Neural progenitor cell (in vitro differentiated cells): ENCODE measurements around the gene AP4E1. TPM values are rescaled to one million over a fixed set of nuclear protein-coding genes. Genes with fewer than 3 reads are reported as not detected.

ENCODE experiments used
- DNase-seq: peaks from one replicate; pipeline ENCODE4 v3.0.0-alpha.2; 2016; ENCODE audit warnings: low spot score
- H2AFZ ChIP-seq: fragments of 200-600 bp; sonication (generic); replicated peaks from 2 replicates; pipeline ENCODE4 v1.6.1; 2016; ENCODE audit warnings: antibody characterized with exemption
- H3F3A ChIP-seq: fragments of 200-600 bp; sonication (generic); 2 replicates; pipeline ENCODE4 v1.6.1; 2016; ENCODE audit warnings: antibody characterized with exemption, low read depth
- H3K27ac ChIP-seq: fragments of 200-600 bp; sonication (generic); 2 replicates; pipeline ENCODE4 v1.5.1; 2016; ENCODE audit warnings: mild to moderate bottlenecking
- H3K27me3 ChIP-seq: fragments of 200-600 bp; sonication (generic); 2 replicates; pipeline ENCODE4 v1.6.1; 2016; ENCODE audit warnings: mild to moderate bottlenecking, moderate library complexity
- H3K36me3 ChIP-seq: fragments of 200-600 bp; sonication (generic); 2 replicates; pipeline ENCODE4 v1.5.1; 2016
- H3K4me1 ChIP-seq: fragments of 200-600 bp; sonication (generic); 2 replicates; pipeline ENCODE4 v1.6.1; 2016; ENCODE audit warnings: mixed run types
- H3K4me2 ChIP-seq: fragments of 200-600 bp; sonication (generic); 2 replicates; pipeline ENCODE4 v1.6.1; 2016
- H3K4me3 ChIP-seq: fragments of 200-600 bp; sonication (generic); 2 replicates; pipeline ENCODE4 v1.5.1; 2016
- H3K79me2 ChIP-seq: fragments of 200-600 bp; sonication (generic); 2 replicates; pipeline ENCODE4 v1.6.1; 2016; ENCODE audit warnings: low read depth
- H3K9ac ChIP-seq: fragments of 200-600 bp; sonication (generic); 2 replicates; pipeline ENCODE4 v1.6.1; 2016
- H3K9me3 ChIP-seq: fragments of 200-600 bp; sonication (generic); 2 replicates; pipeline ENCODE4 v1.5.1; 2016; ENCODE audit warnings: low read depth
- H4K20me1 ChIP-seq: fragments of 200-600 bp; sonication (generic); 2 replicates; pipeline ENCODE4 v1.6.1; 2016; ENCODE audit warnings: low read depth
- H3K27ac Mint-ChIP-seq: 3 replicates; pipeline ENCODE4 v1.8.0; 2021; ENCODE audit warnings: mixed read lengths
- H3K27me3 Mint-ChIP-seq: 2 replicates; pipeline ENCODE4 v1.8.0; 2022; ENCODE audit warnings: low read depth, mild to moderate bottlenecking, inconsistent platforms, moderate library complexity, mixed read lengths; ENCODE audit not compliant: insufficient read depth
- H3K36me3 Mint-ChIP-seq: 3 replicates; pipeline ENCODE4 v1.8.0; 2021; ENCODE audit warnings: mixed read lengths
- H3K4me1 Mint-ChIP-seq: 3 replicates; pipeline ENCODE4 v1.8.0; 2021; ENCODE audit warnings: mixed read lengths
- H3K4me3 Mint-ChIP-seq: 3 replicates; pipeline ENCODE4 v1.8.0; 2021; ENCODE audit warnings: mild to moderate bottlenecking, moderate library complexity, mixed read lengths
- H3K9me3 Mint-ChIP-seq: 3 replicates; pipeline ENCODE4 v1.8.0; 2020; ENCODE audit warnings: mixed read lengths
- CTCF ChIP-seq: fragments of 200-600 bp; sonication (generic); IDR thresholded peaks from 2 replicates; pipeline ENCODE4 v1.5.1; 2017; ENCODE audit warnings: antibody characterized with exemption, mild to moderate bottlenecking
- EZH2 ChIP-seq: fragments of 200-600 bp; sonication (generic); IDR thresholded peaks from 2 replicates; pipeline ENCODE4 v1.6.1; 2017; ENCODE audit warnings: antibody characterized with exemption, mild to moderate bottlenecking, moderate library complexity
- EZH2phosphoT487 ChIP-seq: fragments of 200-600 bp; sonication (generic); IDR thresholded peaks from 2 replicates; pipeline ENCODE4 v1.6.1; 2017; ENCODE audit warnings: antibody characterized with exemption
- total RNA-seq: library from RNA; depleted of rRNA; stranded (reverse); fragments of >200 nt; gene quantifications from 2 replicates; pipeline ENCODE4 v1.2.3, GENCODE V29; 2015; ENCODE audit warnings: low replicate concordance

AP4E1 gene
- total RNA-seq, 1 donor from 2014 or later: 14.0 TPM

GRCh38 chr15:51038974-51039319 is 130.5 kb downstream of the AP4E1 start:
- Histone ChIP-seq H3K79me2 (peaks cover 12% of the 10 kb centered on the region), H3K9me3 (no peaks in the 10 kb centered on the region), H4K20me1 (no peaks in the 10 kb centered on the region), H3K4me1 (peaks cover 8% of the 10 kb centered on the region), H3K9ac (no peak overlapping the region), H3K27me3 (no peaks in the 10 kb centered on the region), H3K4me2 (peak overlapping the region; percentile 40), H3F3A (no peaks in the 10 kb centered on the region), H3K27ac (no peak overlapping the region), H3K36me3 (no peaks in the 10 kb centered on the region), H2AFZ (no peak overlapping the region), H3K4me3 (no peak overlapping the region)
- no peak for TF ChIP-seq CTCF
- TF ChIP-seq EZH2: no peak
- TF ChIP-seq EZH2phosphoT487: no peak
- peak overlapping the region; percentile 46 for H3K4me3 Mint-ChIP-seq
- peaks cover 5% of the 10 kb centered on the region for H3K9me3 Mint-ChIP-seq
- peaks cover 9% of the 10 kb centered on the region for H3K4me1 Mint-ChIP-seq
- H3K27ac Mint-ChIP-seq: no peak overlapping the region
- peaks cover 8% of the 10 kb centered on the region for H3K36me3 Mint-ChIP-seq
- DNase-seq: no peak
- H3K27me3 Mint-ChIP-seq: no peaks in the 10 kb centered on the region

- H3K4me3 Mint-ChIP-seq: no peak overlapping the region
- H3K27ac ChIP-seq: no peak overlapping the region
- H3K4me1 Mint-ChIP-seq: peaks cover 11% of the 10 kb centered on the region
These were observed 135.7 kb downstream of the AP4E1 start for GRCh38 chr15:51044037-51044727.

GRCh38 chr15:51046016-51046415 is 137.5 kb downstream of the AP4E1 start:
- H3K27me3 Mint-ChIP-seq: no peaks in the 10 kb centered on the region
- no peaks in the 10 kb centered on the region for H3K36me3 Mint-ChIP-seq
- H3K4me1 Mint-ChIP-seq: peaks cover 11% of the 10 kb centered on the region
- no peak overlapping the region for H3K27ac Mint-ChIP-seq
- TF ChIP-seq EZH2phosphoT487 (no peak), EZH2 (no peak), CTCF (no peak)
- H3K9ac ChIP-seq: no peak overlapping the region
- H3K4me3 Mint-ChIP-seq: no peak overlapping the region
- no peaks in the 10 kb centered on the region for H4K20me1 ChIP-seq
- no peak for DNase-seq
- H2AFZ ChIP-seq: no peak overlapping the region
- H3K4me3 ChIP-seq: no peak overlapping the region
- no peaks in the 10 kb centered on the region for H3K9me3 ChIP-seq
- no peak overlapping the region for H3K4me2 ChIP-seq
- H3K4me1 ChIP-seq: peaks cover 13% of the 10 kb centered on the region
- no peak overlapping the region for H3K27ac ChIP-seq
- H3K36me3 ChIP-seq: no peaks in the 10 kb centered on the region
- H3K79me2 ChIP-seq: no peaks in the 10 kb centered on the region
- no peaks in the 10 kb centered on the region for H3K27me3 ChIP-seq
- H3F3A ChIP-seq: no peaks in the 10 kb centered on the region
- H3K9me3 Mint-ChIP-seq: no peaks in the 10 kb centered on the region

More at GRCh38 chr15:51044037-51044727, 135.7 kb downstream of the AP4E1 start:
- Histone ChIP-seq H3K79me2 (no peaks in the 10 kb centered on the region), H4K20me1 (no peaks in the 10 kb centered on the region), H3F3A (no peaks in the 10 kb centered on the region), H3K36me3 (no peaks in the 10 kb centered on the region), H3K4me2 (no peak overlapping the region), H3K9me3 (no peaks in the 10 kb centered on the region), H3K4me1 (peaks cover 17% of the 10 kb centered on the region), H3K27me3 (no peaks in the 10 kb centered on the region), H3K9ac (no peak overlapping the region), H3K4me3 (no peak overlapping the region), H2AFZ (no peak overlapping the region)
- no peaks in the 10 kb centered on the region for H3K9me3 Mint-ChIP-seq
- TF ChIP-seq EZH2phosphoT487: no peak
- no peak for TF ChIP-seq CTCF
- no peak for TF ChIP-seq EZH2
- no peak for DNase-seq
- no peak overlapping the region for H3K27ac Mint-ChIP-seq
- no peaks in the 10 kb centered on the region for H3K36me3 Mint-ChIP-seq
- H3K27me3 Mint-ChIP-seq: no peaks in the 10 kb centered on the region
